ENCODE results near the gene SEMA3F.
A peak's percentile ranks its signal among the peaks of the same experiment; 100 is the strongest.

DNA sequence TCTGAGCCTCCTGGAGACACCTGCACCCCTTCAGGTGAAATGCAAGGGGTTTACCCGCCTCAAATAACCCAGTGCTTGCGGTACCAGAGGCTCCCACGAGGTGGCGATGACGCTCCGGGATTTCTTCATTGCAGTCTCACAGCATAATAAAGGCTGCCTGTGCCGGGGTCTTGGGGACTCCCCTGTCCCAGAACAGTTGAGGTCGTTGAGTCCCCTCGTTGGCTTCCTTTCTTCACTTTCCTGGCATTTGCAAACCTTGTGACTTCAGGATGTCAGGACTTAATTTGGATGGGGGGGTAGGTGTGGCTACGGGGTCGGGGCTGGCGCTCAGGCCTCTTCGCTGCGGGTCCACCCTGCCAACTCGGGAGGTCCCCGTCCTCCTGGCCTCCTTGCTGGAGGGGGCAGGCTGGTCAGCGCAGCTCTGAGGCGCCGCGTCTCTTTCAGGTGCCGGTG, 37.6 kb downstream of the SEMA3F start:
- TF ChIP-seq, protein P1, sequence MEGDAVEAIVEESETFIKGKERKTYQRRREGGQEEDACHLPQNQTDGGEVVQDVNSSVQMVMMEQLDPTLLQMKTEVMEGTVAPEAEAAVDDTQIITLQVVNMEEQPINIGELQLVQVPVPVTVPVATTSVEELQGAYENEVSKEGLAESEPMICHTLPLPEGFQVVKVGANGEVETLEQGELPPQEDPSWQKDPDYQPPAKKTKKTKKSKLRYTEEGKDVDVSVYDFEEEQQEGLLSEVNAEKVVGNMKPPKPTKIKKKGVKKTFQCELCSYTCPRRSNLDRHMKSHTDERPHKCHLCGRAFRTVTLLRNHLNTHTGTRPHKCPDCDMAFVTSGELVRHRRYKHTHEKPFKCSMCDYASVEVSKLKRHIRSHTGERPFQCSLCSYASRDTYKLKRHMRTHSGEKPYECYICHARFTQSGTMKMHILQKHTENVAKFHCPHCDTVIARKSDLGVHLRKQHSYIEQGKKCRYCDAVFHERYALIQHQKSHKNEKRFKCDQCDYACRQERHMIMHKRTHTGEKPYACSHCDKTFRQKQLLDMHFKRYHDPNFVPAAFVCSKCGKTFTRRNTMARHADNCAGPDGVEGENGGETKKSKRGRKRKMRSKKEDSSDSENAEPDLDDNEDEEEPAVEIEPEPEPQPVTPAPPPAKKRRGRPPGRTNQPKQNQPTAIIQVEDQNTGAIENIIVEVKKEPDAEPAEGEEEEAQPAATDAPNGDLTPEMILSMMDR (IDR thresholded peaks at IDR 0.05) = peak; percentile 77 to 85 (median 84)
- no peak for TF ChIP-seq POLR2A (IDR thresholded peaks at IDR 0.05)

Measured in ovary (tissue), 3 donors.